Endodermal cell (in vitro differentiated cells): Measurements from ENCODE around the gene OR56B1. TPM values are rescaled to one million over a fixed set of nuclear protein-coding genes. Genes with fewer than 3 reads are reported as not detected.
"Not testable (repeated sequence)": the region's sequence is repeated elsewhere in the genome, so short reads cannot be mapped to it uniquely, and the experiment has no call there.

Experiments used
- DNase-seq: peaks from one replicate; pipeline ENCODE4 v3.0.0-alpha.2; 2017
- H3K27ac ChIP-seq: 2 replicates; pipeline ENCODE4 v1.5.1; 2013; ENCODE audit warnings: mild to moderate bottlenecking, low read depth, low read length, moderate library complexity
- H3K27me3 ChIP-seq: 2 replicates; pipeline ENCODE4 v1.6.1; 2013; ENCODE audit warnings: mild to moderate bottlenecking, low read length, moderate library complexity; ENCODE audit not compliant: insufficient read depth, control insufficient read depth, poor library complexity, severe bottlenecking
- H3K36me3 ChIP-seq: 2 replicates; pipeline ENCODE4 v1.7.0; 2013; ENCODE audit warnings: mild to moderate bottlenecking, low read length, moderate library complexity; ENCODE audit not compliant: control insufficient read depth, insufficient read depth
- H3K4me1 ChIP-seq: one replicate; pipeline ENCODE4 v1.7.0; 2013; ENCODE audit warnings: low read length; ENCODE audit not compliant: control insufficient read depth, insufficient read depth
- H3K4me3 ChIP-seq: 2 replicates; pipeline ENCODE4 v1.5.1; 2013; ENCODE audit warnings: mild to moderate bottlenecking, low read length, moderate library complexity
- H3K9ac ChIP-seq: 2 replicates; pipeline ENCODE4 v1.6.1; 2013; ENCODE audit warnings: mild to moderate bottlenecking, low read length, moderate library complexity; ENCODE audit not compliant: poor library complexity, severe bottlenecking; ENCODE audit errors: extremely low read depth
- H3K9me3 ChIP-seq: 2 replicates; pipeline ENCODE4 v1.6.1; 2013; ENCODE audit warnings: mild to moderate bottlenecking, low read length, moderate library complexity; ENCODE audit not compliant: control insufficient read depth
- H3K27ac Mint-ChIP-seq: 2 replicates; pipeline ENCODE4 v1.8.0; 2020; ENCODE audit warnings: mixed read lengths
- H3K27me3 Mint-ChIP-seq: 2 replicates; pipeline ENCODE4 v1.8.0; 2021; ENCODE audit warnings: mild to moderate bottlenecking, mixed read lengths; ENCODE audit not compliant: insufficient read depth
- H3K36me3 Mint-ChIP-seq: 2 replicates; pipeline ENCODE4 v1.8.0; 2020; ENCODE audit warnings: low read depth, mixed read lengths
- H3K4me1 Mint-ChIP-seq: 2 replicates; pipeline ENCODE4 v1.8.0; 2020; ENCODE audit warnings: mixed read lengths
- H3K4me3 Mint-ChIP-seq: 2 replicates; pipeline ENCODE4 v1.8.0; 2020; ENCODE audit warnings: mild to moderate bottlenecking, moderate library complexity, mixed read lengths
- H3K9me3 Mint-ChIP-seq: 2 replicates; pipeline ENCODE4 v1.8.0; 2020; ENCODE audit warnings: mild to moderate bottlenecking, mixed read lengths
- CTCF ChIP-seq: fragments of 200-600 bp; sonication (generic); conservative IDR thresholded peaks from 2 replicates; pipeline ENCODE4 v1.5.0; 2021; ENCODE audit warnings: antibody characterized with exemption, mild to moderate bottlenecking
- WGBS, 2 experiments: methylation state at CpG; one replicate each; pipeline versions ENCODE4 v1.1.5 to v1.1.7; 2013; ENCODE audit warnings: missing lambda C conversion rate in 2 of 2, mixed read lengths in 1 of 2; ENCODE audit not compliant: insufficient coverage in 1 of 2, insufficient read length in 1 of 2; 5-methylcytosine and 5-hydroxymethylcytosine counted together
- total RNA-seq, 2 donors: library from RNA; stranded (reverse); fragmentation: NEBNext Ultra II Directional in 1 of 2; extraction: Animal tissue kit (Norgen Biotek cat#: 25700) in 1 of 2; gene quantifications; 2 replicates in 1 of 2; 3 replicates in 1 of 2; pipeline ENCODE4 v1.2.1, GENCODE V29; 2021

OR56B1 gene
- total RNA-seq, 2 donors from 2014 or later, result not detected

- H3K36me3 Mint-ChIP-seq, result no peaks in the 10 kb centered on the region
Observed at GRCh38 chr11:5713695-5714094, 22.6 kb upstream of the OR56B1 start.

GRCh38 chr11:5716518-5716917, 19.7 kb upstream of the OR56B1 start:
- H3K36me3 ChIP-seq, H3K27ac ChIP-seq, H3K4me3 ChIP-seq, DNase-seq, H3K9ac ChIP-seq, H3K27ac Mint-ChIP-seq, H3K9me3 Mint-ChIP-seq, H3K27me3 Mint-ChIP-seq, H3K9me3 ChIP-seq, H3K4me1 Mint-ChIP-seq, H3K4me1 ChIP-seq, H3K4me3 Mint-ChIP-seq, H3K27me3 ChIP-seq, H3K36me3 Mint-ChIP-seq: not testable (repeated sequence)
- no CpG with 5 or more reads among the region's 1 CpG for WGBS, 2 experiments

More at GRCh38 chr11:5713695-5714094, 22.6 kb upstream of the OR56B1 start:
- WGBS, 2 experiments, result 85 to 91% methylated on average over 3 to 5 of the region's 5 CpGs
- Histone ChIP-seq H3K9ac (no peak overlapping the region), H3K9me3 (no peaks in the 10 kb centered on the region), H3K36me3 (no peaks in the 10 kb centered on the region), H3K27ac (no peak overlapping the region), H3K4me3 (no peak overlapping the region), H3K27me3 (no peaks in the 10 kb centered on the region), H3K4me1 (no peaks in the 10 kb centered on the region)
- Mint-ChIP-seq H3K4me1 (no peaks in the 10 kb centered on the region), H3K9me3 (peaks cover 9% of the 10 kb centered on the region), H3K27me3 (no peaks in the 10 kb centered on the region), H3K27ac (no peak overlapping the region), H3K4me3 (no peak overlapping the region)
- no peak for TF ChIP-seq CTCF
- DNase-seq, result no peak

- TF ChIP-seq CTCF, result no peak
- no peaks in the 10 kb centered on the region for H3K27me3 ChIP-seq
- Mint-ChIP-seq H3K4me1 (no peaks in the 10 kb centered on the region), H3K36me3 (no peaks in the 10 kb centered on the region), H3K4me3 (no peak overlapping the region), H3K9me3 (peaks cover 9% of the 10 kb centered on the region), H3K27me3 (no peaks in the 10 kb centered on the region), H3K27ac (no peak overlapping the region)
- no peak overlapping the region for H3K9ac ChIP-seq
- WGBS, 2 experiments, result 98% methylated on average over 2 of the region's 3 CpGs; no CpG with 5 or more reads in 1 of the 2 experiments
- DNase-seq, result no peak
- no peaks in the 10 kb centered on the region for H3K36me3 ChIP-seq
- H3K4me3 ChIP-seq, result no peak overlapping the region
- H3K4me1 ChIP-seq, result no peaks in the 10 kb centered on the region
- no peak overlapping the region for H3K27ac ChIP-seq
- H3K9me3 ChIP-seq, result no peaks in the 10 kb centered on the region
Observed at GRCh38 chr11:5719703-5720495, 16.3 kb upstream of the OR56B1 start.
